Fibroblast of lung (primary cell): ENCODE data around the gene DPP6. TPM values are rescaled to one million over a fixed set of nuclear protein-coding genes. Genes with fewer than 3 reads are reported as not detected.

Source experiments
- DNase-seq, 2 donors: peaks; one replicate each; pipeline versions ENCODE4 v3.0.0 to v3.0.0-alpha.2; 2010; ENCODE audit warnings: low read depth in 2 of 2
- H2AFZ ChIP-seq: 2 replicates; pipeline ENCODE4 v1.5.1; 2012; ENCODE audit warnings: low read length, control low read depth, inconsistent platforms
- H3K27ac ChIP-seq: 2 replicates; pipeline ENCODE4 v1.5.1; 2011; ENCODE audit warnings: low read length, control low read depth; ENCODE audit not compliant: insufficient read depth
- H3K27me3 ChIP-seq: 2 replicates; pipeline ENCODE4 v1.5.1; 2011; ENCODE audit warnings: mild to moderate bottlenecking, low read length; ENCODE audit not compliant: control insufficient read depth, insufficient read depth
- H3K36me3 ChIP-seq: 2 replicates; pipeline ENCODE4 v1.5.1; 2011; ENCODE audit warnings: low read length; ENCODE audit not compliant: control insufficient read depth, insufficient read depth
- H3K4me1 ChIP-seq: 2 replicates; pipeline ENCODE4 v1.5.1; 2011; ENCODE audit warnings: low read length; ENCODE audit not compliant: control insufficient read depth, insufficient read depth; ENCODE audit errors: extremely low read depth
- H3K4me2 ChIP-seq: 2 replicates; pipeline ENCODE4 v1.5.1; 2011; ENCODE audit warnings: low read length, control low read depth; ENCODE audit not compliant: insufficient read depth; ENCODE audit errors: extremely low read depth
- H3K4me3 ChIP-seq, 4 experiments: fragments of 200-600 bp in 1 of 4; sonication (generic) in 1 of 4; replicated peaks in 1 of 4; 2 replicates each; pipeline ENCODE4 v1.5.1; 2011 to 2016; ENCODE audit warnings: low read length in 4 of 4, low read depth in 3 of 4, mild to moderate bottlenecking in 3 of 4, control low read depth in 2 of 4, inconsistent platforms in 1 of 4, mixed read lengths in 1 of 4; ENCODE audit not compliant: insufficient read depth in 1 of 4; ENCODE audit errors: control extremely low read depth in 1 of 4
- H3K79me2 ChIP-seq: 2 replicates; pipeline ENCODE4 v1.5.1; 2012; ENCODE audit warnings: mild to moderate bottlenecking, low read length, inconsistent platforms; ENCODE audit not compliant: control insufficient read depth, insufficient read depth
- H3K9ac ChIP-seq: 2 replicates; pipeline ENCODE4 v1.5.1; 2011; ENCODE audit warnings: mild to moderate bottlenecking, low read length, control low read depth; ENCODE audit not compliant: insufficient read depth
- H3K9me3 ChIP-seq: 2 replicates; pipeline ENCODE4 v1.5.1; 2012; ENCODE audit warnings: low read depth, low read length; ENCODE audit not compliant: control insufficient read depth, insufficient read depth
- H4K20me1 ChIP-seq: 2 replicates; pipeline ENCODE4 v1.5.1; 2011; ENCODE audit warnings: low read length; ENCODE audit not compliant: control insufficient read depth, insufficient read depth; ENCODE audit errors: extremely low read depth
- CTCF ChIP-seq, 2 donors: IDR thresholded peaks in 1 of 2; conservative IDR thresholded peaks in 1 of 2; 1 replicate in 1 of 2; 2 replicates in 1 of 2; pipeline ENCODE4 v1.5.1; 2011 to 2012; ENCODE audit warnings: low read length in 2 of 2, control low read depth in 1 of 2, inconsistent platforms in 1 of 2, low read depth in 1 of 2, mild to moderate bottlenecking in 1 of 2
- EZH2 ChIP-seq: IDR thresholded peaks from 2 replicates; pipeline ENCODE4 v1.5.1; 2012; ENCODE audit warnings: low read length, control low read depth, mild to moderate bottlenecking; ENCODE audit errors: missing control alignments
- polyA plus RNA-seq, 2 donors: library from polyadenylated mRNA; depleted of rRNA in 1 of 2; stranded (reverse) in 1 of 2; unstranded in 1 of 2; fragments of >200 nt; gene quantifications; 2 replicates each; pipeline ENCODE4 v1.2.1, GENCODE V29; 2011 to 2012; ENCODE audit warnings: missing spikeins in 1 of 2
- total RNA-seq: library from RNA; depleted of rRNA; stranded (reverse); fragments of >200 nt; gene quantifications from 2 replicates; pipeline ENCODE4 v1.2.1, GENCODE V29; 2014

The DPP6 gene
- total and polyA plus RNA-seq, 2 donors (not counting 1 experiment from before 2014, with no cell fraction given): not detected

- H4K20me1 ChIP-seq: no peaks in the 10 kb centered on the region
- H3K27ac ChIP-seq: no peak overlapping the region
- no peaks in the 10 kb centered on the region for H3K79me2 ChIP-seq
- TF ChIP-seq CTCF (conservative IDR thresholded peaks at IDR 0.05 in 1 of 2, IDR thresholded peaks at IDR 0.05 in 1 of 2; ENCODE audit: low read depth in 1 of 2, low read length in 2 of 2) (no peak), EZH2 (no peak)
- H3K4me3 ChIP-seq: no peak overlapping the region
- H3K9ac ChIP-seq: no peak overlapping the region
- no peaks in the 10 kb centered on the region for H3K9me3 ChIP-seq
- H3K27me3 ChIP-seq: no peaks in the 10 kb centered on the region
- H3K36me3 ChIP-seq: no peaks in the 10 kb centered on the region
- no peak overlapping the region for H3K4me2 ChIP-seq
- no peak for DNase-seq
- no peak overlapping the region for H2AFZ ChIP-seq
- no peaks in the 10 kb centered on the region for H3K4me1 ChIP-seq
Measured at GRCh38 chr7:154598396-154598795, 546.2 kb downstream of the DPP6 start.

GRCh38 chr7:154598864-154599263 lies 546.7 kb downstream of the DPP6 start:
- H3K36me3 ChIP-seq: no peaks in the 10 kb centered on the region
- H3K27me3 ChIP-seq: no peaks in the 10 kb centered on the region
- DNase-seq: no peak
- H3K4me3 ChIP-seq: no peak overlapping the region
- H3K4me2 ChIP-seq: no peak overlapping the region
- H3K9ac ChIP-seq: no peak overlapping the region
- no peak for TF ChIP-seq EZH2
- TF ChIP-seq CTCF (conservative IDR thresholded peaks at IDR 0.05 in 1 of 2, IDR thresholded peaks at IDR 0.05 in 1 of 2; ENCODE audit: low read depth in 1 of 2, low read length in 2 of 2): no peak
- H3K79me2 ChIP-seq: no peaks in the 10 kb centered on the region
- no peak overlapping the region for H3K27ac ChIP-seq
- H3K4me1 ChIP-seq: no peaks in the 10 kb centered on the region
- no peaks in the 10 kb centered on the region for H3K9me3 ChIP-seq
- H4K20me1 ChIP-seq: no peaks in the 10 kb centered on the region
- no peak overlapping the region for H2AFZ ChIP-seq

GRCh38 chr7:154610903-154611302 lies 558.7 kb downstream of the DPP6 start:
- Histone ChIP-seq H4K20me1 (no peaks in the 10 kb centered on the region), H3K4me2 (no peak overlapping the region), H3K79me2 (no peaks in the 10 kb centered on the region), H3K36me3 (no peaks in the 10 kb centered on the region), H2AFZ (no peak overlapping the region), H3K4me1 (no peaks in the 10 kb centered on the region), H3K9me3 (no peaks in the 10 kb centered on the region), H3K4me3 (no peak overlapping the region), H3K27me3 (no peaks in the 10 kb centered on the region), H3K27ac (no peak overlapping the region), H3K9ac (no peak overlapping the region)
- no peak for DNase-seq
- no peak for TF ChIP-seq EZH2
- no peak for TF ChIP-seq CTCF (conservative IDR thresholded peaks at IDR 0.05 in 1 of 2, IDR thresholded peaks at IDR 0.05 in 1 of 2; ENCODE audit: low read depth in 1 of 2, low read length in 2 of 2)
